Heart right ventricle (tissue), 16 donors: ENCODE data around the gene RMI1. TPM values are rescaled to one million over a fixed set of nuclear protein-coding genes. Genes with fewer than 3 reads are reported as not detected.

ENCODE experiments used
- ATAC-seq, 8 donors: fragments of 200-7000 bp; cut with Tn5 transposase; one replicate each; pipeline ENCODE4 v1.9.1; 2020; ENCODE audit warnings: mild to moderate bottlenecking in 8 of 8, moderate library complexity in 8 of 8, moderate number of reproducible peaks in 1 of 8
- DNase-seq, 2 donors: peaks; one replicate each; pipeline ENCODE4 v3.0.0-alpha.2; 2020
- H3K27ac ChIP-seq, 10 donors: fragments of 200-600 bp; sonication (generic) in 2 of 10; one replicate each; pipeline versions ENCODE4 v1.5.0 to v1.8.0; 2020 to 2022; ENCODE audit warnings: mild to moderate bottlenecking in 3 of 10
- H3K27me3 ChIP-seq, 7 donors: fragments of 200-600 bp; one replicate each; pipeline ENCODE4 v1.8.0; 2021 to 2022; ENCODE audit warnings: mild to moderate bottlenecking in 2 of 7
- H3K36me3 ChIP-seq, 9 donors: fragments of 200-600 bp; sonication (generic) in 1 of 9; one replicate each; pipeline versions ENCODE4 v1.5.0 to v1.8.0; 2020 to 2022; ENCODE audit warnings: mild to moderate bottlenecking in 2 of 9
- H3K4me1 ChIP-seq, 9 donors: fragments of 200-600 bp; sonication (generic) in 1 of 9; one replicate each; pipeline versions ENCODE4 v1.5.0 to v1.8.0; 2020 to 2022; ENCODE audit warnings: mild to moderate bottlenecking in 4 of 9
- H3K4me3 ChIP-seq, 10 donors: fragments of 200-600 bp; sonication (generic) in 2 of 10; one replicate each; pipeline versions ENCODE4 v1.5.0 to v1.8.0; 2020 to 2022; ENCODE audit warnings: mild to moderate bottlenecking in 7 of 10, moderate library complexity in 2 of 10
- H3K9me3 ChIP-seq, 11 donors: fragments of 200-600 bp in 10 of 11; sonication (generic) in 2 of 11; one replicate each; pipeline versions ENCODE4 v1.5.0 to v1.8.0; 2013 to 2022; ENCODE audit warnings: mild to moderate bottlenecking in 2 of 11, control low read depth in 1 of 11, moderate library complexity in 1 of 11
- WGBS, 2 donors: extraction: QIAGEN DNeasy Blood & Tissue Kit; methylation state at CpG; one replicate each; pipeline ENCODE4 v1.1.7; 2013; ENCODE audit warnings: inconsistent platforms in 1 of 2; 5-methylcytosine and 5-hydroxymethylcytosine counted together
- intact Hi-C, 10 donors: fragments of 100-400 bp; cut with DNase I; formaldehyde crosslinking; loops; one replicate each; pipeline versions ENCODE4 v1.11.1 to v1.14.2; 2022
- polyA plus RNA-seq, 2 donors: library from polyadenylated mRNA; stranded (reverse); fragments of 200-250 nt; gene quantifications; one replicate each; pipeline ENCODE4 v1.2.3, GENCODE V29; 2013
- total RNA-seq, 10 donors: library from RNA; stranded (reverse); fragmentation: NEBNext Ultra II Directional in 3 of 10; extraction: Animal tissue kit (Norgen Biotek cat#: 25700) in 3 of 10; gene quantifications; one replicate each; pipeline versions ENCODE4 v1.2.1 to v1.2.4, GENCODE V29; 2021 to 2023
- TF ChIP-seq, protein P1 (sequence below), 9 donors: fragments of 200-600 bp; sonication (generic) in 2 of 9; IDR thresholded peaks; one replicate each; pipeline versions ENCODE4 v1.5.0 to v1.8.0; 2021 to 2022; ENCODE audit warnings: antibody characterized with exemption in 9 of 9, mild to moderate bottlenecking in 5 of 9, moderate library complexity in 1 of 9
- donor health status: Arrhythmogenic right ventricular cardiomyopathy.
- donor health status: ischemic (EF 13 %, LVEDD 7.1; RV severe dilation, severe dysfunction).
- donor health status: healthy with polysubstance abuse.
- donor health status: DM: no; HTN: yes; CAD: no.
- donor health status: DM: no; HTN: no; CAD: no.
- donor health status: ischemic (EF 25% LVEDD 6.9; RV normal size, moderate dysfunction).
- donor health status: ischemic (EF 25% LVEDD 5.7; RV mildly dilated, moderate dysfunction).
- donor health status: healthy.
- donor health status: DM: yes; HTN: yes; CAD: no.
- donor health status: Ischemic cardiomyopathy.
- donor health status: ischemic (EF 35%, LVEDD 5.7; RV mildly dilated, moderate dysfunction).
- donor health status: nonischemic (EF 11% LVEDD 7.7; RV severe dilation, severe dysfunction).
- donor health status: DM: yes; HTN: yes; CAD: no.
- donor health status: PGD.
- donor health status: ischemic (EF 29% LVEDD 5.4; RV normal size, mild dysfunction).
- donor health status: nonischemic (EF 23%, LVEDD 6.1; RV moderate dilation, normal function).

RMI1 gene
- total and polyA plus RNA-seq, 12 donors = 2.4 to 9.7 (median 5.4) TPM

DNA sequence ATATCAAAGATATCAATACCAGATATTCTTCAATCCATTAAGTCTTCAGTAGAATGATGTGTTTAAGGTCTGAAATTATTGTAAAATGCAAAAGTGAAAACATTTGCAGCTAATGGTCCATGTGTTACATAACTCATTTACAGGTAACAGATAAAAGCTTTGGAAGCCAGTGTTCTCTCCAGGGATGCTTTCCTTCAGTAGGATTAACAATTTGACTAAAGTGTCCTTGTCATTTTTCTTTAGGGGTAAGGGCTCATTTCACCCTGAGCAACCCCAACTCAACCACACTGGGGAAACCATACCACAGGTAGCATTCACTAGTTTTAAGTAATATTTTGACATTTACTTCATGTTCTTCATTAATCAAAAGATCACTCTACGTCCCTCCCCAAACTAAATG, 13.5 kb upstream of the RMI1 start:
- TF ChIP-seq, protein P1, sequence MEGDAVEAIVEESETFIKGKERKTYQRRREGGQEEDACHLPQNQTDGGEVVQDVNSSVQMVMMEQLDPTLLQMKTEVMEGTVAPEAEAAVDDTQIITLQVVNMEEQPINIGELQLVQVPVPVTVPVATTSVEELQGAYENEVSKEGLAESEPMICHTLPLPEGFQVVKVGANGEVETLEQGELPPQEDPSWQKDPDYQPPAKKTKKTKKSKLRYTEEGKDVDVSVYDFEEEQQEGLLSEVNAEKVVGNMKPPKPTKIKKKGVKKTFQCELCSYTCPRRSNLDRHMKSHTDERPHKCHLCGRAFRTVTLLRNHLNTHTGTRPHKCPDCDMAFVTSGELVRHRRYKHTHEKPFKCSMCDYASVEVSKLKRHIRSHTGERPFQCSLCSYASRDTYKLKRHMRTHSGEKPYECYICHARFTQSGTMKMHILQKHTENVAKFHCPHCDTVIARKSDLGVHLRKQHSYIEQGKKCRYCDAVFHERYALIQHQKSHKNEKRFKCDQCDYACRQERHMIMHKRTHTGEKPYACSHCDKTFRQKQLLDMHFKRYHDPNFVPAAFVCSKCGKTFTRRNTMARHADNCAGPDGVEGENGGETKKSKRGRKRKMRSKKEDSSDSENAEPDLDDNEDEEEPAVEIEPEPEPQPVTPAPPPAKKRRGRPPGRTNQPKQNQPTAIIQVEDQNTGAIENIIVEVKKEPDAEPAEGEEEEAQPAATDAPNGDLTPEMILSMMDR (IDR thresholded peaks at IDR 0.05) = no peak
- intact Hi-C loops = no loop called here

GRCh38 chr9:83969602-83970001, 11.0 kb upstream of the RMI1 start:
- Histone ChIP-seq H3K27ac (no peak overlapping the region), H3K4me3 (no peak overlapping the region), H3K9me3 (no peaks in the 10 kb centered on the region), H3K36me3 (peaks cover 13 to 88% (median 71%) of the 10 kb centered on the region in 9 donors), H3K27me3 (no peaks in the 10 kb centered on the region), H3K4me1 (peaks cover 0 to 27% (median 19%) of the 10 kb centered on the region in 9 donors)
- TF ChIP-seq, protein P1 (IDR thresholded peaks at IDR 0.05) = no peak
- WGBS, 2 donors = 68 to 80% methylated on average over 3 of the region's 3 CpGs
- intact Hi-C loops = loop anchor here in 1 of 10 donors (10.0 kb wide), 1 partner anchor 205 kb away; no protein-coding TSS in a partner anchor
- ATAC-seq (no peak), DNase-seq (no peak)

More for the DNA sequence above, 13.5 kb upstream of the RMI1 start:
- no peaks in the 10 kb centered on the region for H3K9me3 ChIP-seq
- H3K36me3 ChIP-seq = peaks cover under 1 to 63% (median 45%) of the 10 kb centered on the region in 9 donors
- no peaks in the 10 kb centered on the region for H3K27me3 ChIP-seq
- WGBS, 2 donors = 76 to 79% methylated on average over 1 of the region's 1 CpG
- H3K4me3 ChIP-seq = no peak overlapping the region
- no peak for ATAC-seq
- H3K4me1 ChIP-seq = peaks cover 0 to 5% (median 3%) of the 10 kb centered on the region in 9 donors
- no peak overlapping the region for H3K27ac ChIP-seq
- no peak for DNase-seq

- Histone ChIP-seq H3K27ac (no peak overlapping the region), H3K9me3 (no peaks in the 10 kb centered on the region), H3K4me3 (no peak overlapping the region), H3K36me3 (peaks cover 13 to 100% (median 90%) of the 10 kb centered on the region in 9 donors), H3K27me3 (no peaks in the 10 kb centered on the region), H3K4me1 (peaks cover 0 to 46% (median 33%) of the 10 kb centered on the region in 9 donors)
- no peak for ATAC-seq
- TF ChIP-seq, protein P1 (IDR thresholded peaks at IDR 0.05) = no peak
- intact Hi-C loops = loop anchor here in 1 of 10 donors (10.0 kb wide), 1 partner anchor 203 kb away; no protein-coding TSS in a partner anchor
- 61 to 70% methylated on average over 6 of the region's 6 CpGs for WGBS, 2 donors
- DNase-seq = no peak
Measured at GRCh38 chr9:83971485-83971884, 9.1 kb upstream of the RMI1 start.

- no peaks in the 10 kb centered on the region for H3K9me3 ChIP-seq
- H3K36me3 ChIP-seq = peaks cover 13 to 100% (median 94%) of the 10 kb centered on the region in 9 donors
- H3K4me1 ChIP-seq = peaks cover 0 to 54% (median 41%) of the 10 kb centered on the region in 9 donors
- DNase-seq = no peak
- H3K27me3 ChIP-seq = no peaks in the 10 kb centered on the region
- TF ChIP-seq, protein P1 (IDR thresholded peaks at IDR 0.05) = no peak
- intact Hi-C loops = loop anchor here in 1 of 10 donors (10.0 kb wide), 1 partner anchor 203 kb away; no protein-coding TSS in a partner anchor
- WGBS, 2 donors = 72 to 81% methylated on average over 2 of the region's 2 CpGs
- no peak overlapping the region for H3K4me3 ChIP-seq
- ATAC-seq = no peak
- H3K27ac ChIP-seq = no peak overlapping the region
Measured at GRCh38 chr9:83972286-83972685, 8.3 kb upstream of the RMI1 start.
